Subcutaneous abdominal adipose tissue (tissue), 5 donors: ENCODE data around the gene MARCKSL1.
"Not testable (repeated sequence)": the region's sequence is repeated elsewhere in the genome, so short reads cannot be mapped to it uniquely, and the experiment has no call there.

Experiments
- H3K27ac ChIP-seq: one replicate; pipeline ENCODE4 v1.7.0; 2013; ENCODE audit warnings: low read depth, mild to moderate bottlenecking, inconsistent platforms, low read length, moderate library complexity
- H3K27me3 ChIP-seq, 5 donors: one replicate each; pipeline ENCODE4 v1.7.0; 2013; ENCODE audit warnings: low read length in 5 of 5, inconsistent platforms in 1 of 5; ENCODE audit not compliant: control insufficient read depth in 5 of 5, insufficient read depth in 4 of 5
- H3K36me3 ChIP-seq, 5 donors: one replicate each; pipeline ENCODE4 v1.7.0; 2013; ENCODE audit warnings: low read length in 5 of 5; ENCODE audit not compliant: control insufficient read depth in 5 of 5, insufficient read depth in 5 of 5
- H3K4me1 ChIP-seq, 5 donors: one replicate each; pipeline ENCODE4 v1.7.0; 2013; ENCODE audit warnings: low read length in 5 of 5, mild to moderate bottlenecking in 3 of 5, moderate library complexity in 1 of 5; ENCODE audit not compliant: control insufficient read depth in 5 of 5, insufficient read depth in 5 of 5
- H3K4me3 ChIP-seq, 5 donors: one replicate each; pipeline ENCODE4 v1.7.0; 2013; ENCODE audit warnings: low read length in 5 of 5, low read depth in 1 of 5
- H3K9ac ChIP-seq, 5 donors: one replicate each; pipeline ENCODE4 v1.7.0; 2013; ENCODE audit warnings: low read length in 5 of 5, mild to moderate bottlenecking in 4 of 5, moderate library complexity in 3 of 5
- H3K9me3 ChIP-seq, 5 donors: one replicate each; pipeline ENCODE4 v1.7.0; 2013; ENCODE audit warnings: low read length in 5 of 5; ENCODE audit not compliant: control insufficient read depth in 5 of 5
- donor health status: healthy.
- donor health status: healthy.
- donor health status: healthy.
- donor health status: healthy.
- donor health status: healthy.

Gene MARCKSL1

DNA sequence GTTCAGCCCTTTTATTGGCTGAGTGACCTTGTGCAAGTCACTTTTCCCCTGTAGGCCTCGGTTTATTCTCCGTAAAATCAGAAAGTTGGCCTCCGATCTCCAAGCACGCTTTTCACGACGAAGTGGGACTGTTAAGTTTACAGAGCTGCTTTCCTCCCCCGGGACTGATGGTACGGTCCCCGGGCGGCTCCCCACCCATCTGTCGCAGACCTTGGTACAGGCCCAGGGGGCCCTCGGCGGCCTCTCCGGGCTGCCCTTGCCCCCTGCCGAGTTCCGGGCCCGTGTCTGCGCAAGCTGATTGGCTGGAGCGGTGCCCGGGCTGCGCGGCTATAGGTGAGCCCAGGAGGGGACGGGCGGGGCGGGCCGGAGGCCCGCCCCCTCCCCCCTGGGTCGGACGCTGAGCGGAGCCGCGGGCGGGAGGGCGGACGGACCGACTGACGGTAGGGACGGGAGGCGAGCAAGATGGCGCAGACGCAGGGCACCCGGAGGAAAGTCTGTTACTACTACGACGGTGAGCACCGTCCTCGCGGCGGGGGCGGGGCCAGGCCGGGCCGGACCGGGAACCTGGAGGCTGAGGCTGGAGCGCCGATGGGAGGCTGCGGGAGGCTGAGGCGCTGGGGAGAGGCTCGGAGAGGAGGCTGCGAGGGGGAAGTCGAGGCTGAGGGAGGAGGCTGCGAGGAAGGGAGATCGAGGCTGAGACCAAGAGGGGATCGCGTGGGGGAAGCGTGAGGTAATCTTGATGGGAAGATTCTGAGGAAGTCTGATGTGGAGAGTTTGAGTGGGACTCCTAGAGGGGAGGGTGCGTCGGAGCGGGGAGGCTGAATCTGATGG, 44.1 kb downstream of the MARCKSL1 start, which contains the start of gene HDAC1:
TSS of gene HDAC1 (plus strand) at position 376 of the 831 bp plus-strand sequence. CDS start at position 463, 87 bp downstream.
- peaks cover 2 to 15% (median 13%) of the 10 kb centered on the region in 5 donors for H3K4me1 ChIP-seq
- H3K27ac ChIP-seq = peak within 1 kb of the TSS; percentile 70
- no peaks in the 10 kb centered on the region for H3K27me3 ChIP-seq
- no peaks in the 10 kb centered on the region for H3K36me3 ChIP-seq
- peak within 1 kb of the TSS; percentile 26 to 85 (median 76) for H3K9ac ChIP-seq
- peak within 1 kb of the TSS; percentile 80 to 95 (median 91) for H3K4me3 ChIP-seq
- H3K9me3 ChIP-seq = no peaks in the 10 kb centered on the region

DNA sequence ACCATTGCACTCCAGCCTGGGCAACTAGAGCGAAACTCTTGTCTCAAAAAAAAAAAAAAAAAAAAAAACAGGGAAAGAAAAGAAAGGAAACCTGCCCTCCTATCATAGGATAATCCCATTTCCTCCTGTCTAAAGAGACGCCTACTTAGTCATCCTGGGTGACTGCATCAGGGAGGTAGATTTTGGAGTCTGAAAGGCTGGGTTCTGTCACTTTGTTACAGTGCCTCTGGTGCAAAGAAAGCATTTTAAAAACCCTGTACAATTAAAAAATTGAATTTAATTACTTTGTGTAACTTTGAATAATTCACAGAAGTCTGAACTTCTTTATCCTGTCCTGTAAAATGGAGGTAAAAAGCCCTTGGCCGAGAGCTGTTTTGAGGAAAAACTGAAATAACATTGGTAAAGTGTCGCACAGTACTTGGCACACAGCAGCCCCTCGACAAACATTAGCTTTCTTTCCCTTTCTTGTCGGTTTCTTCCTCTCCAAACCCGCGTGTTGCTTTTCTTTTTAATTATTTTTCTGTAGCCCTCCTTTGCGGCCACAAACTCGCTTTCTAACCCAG, 44.8 kb downstream of the MARCKSL1 start:
- Histone ChIP-seq H3K4me3 (peak overlapping the region; percentile 79 to 95 (median 88)), H3K4me1 (peaks cover 2 to 15% (median 13%) of the 10 kb centered on the region in 5 donors), H3K27me3 (no peaks in the 10 kb centered on the region), H3K27ac (peak overlapping the region; percentile 70), H3K9me3 (no peaks in the 10 kb centered on the region), H3K36me3 (no peaks in the 10 kb centered on the region), H3K9ac (peak overlapping the region in 4 of 5 donors; percentile 63 to 84 (median 74))

DNA sequence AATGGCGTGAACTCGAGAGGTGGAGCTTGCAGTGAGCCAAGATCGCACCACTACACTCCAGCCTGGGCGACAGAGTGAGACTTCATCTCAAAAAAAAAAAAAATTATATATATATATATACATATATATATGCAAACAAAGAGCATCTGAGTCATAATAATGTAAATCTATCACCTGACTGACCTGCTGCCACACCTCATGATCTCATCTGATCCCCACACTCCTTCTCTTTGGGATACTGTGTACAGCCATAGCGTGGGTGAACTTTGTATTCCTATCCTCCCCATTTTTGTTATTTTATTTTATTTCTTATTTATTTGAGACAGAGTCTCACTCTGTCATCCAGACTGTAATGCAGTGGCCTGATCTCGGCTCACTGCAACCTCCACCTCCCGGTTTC, 46.8 kb downstream of the MARCKSL1 start:
- Histone ChIP-seq H3K36me3 (no peaks in the 10 kb centered on the region), H3K27me3 (no peaks in the 10 kb centered on the region), H3K4me1 (peaks cover 2 to 15% (median 13%) of the 10 kb centered on the region in 5 donors), H3K27ac (no peak overlapping the region), H3K4me3 (no peak overlapping the region), H3K9ac (no peak overlapping the region), H3K9me3 (no peaks in the 10 kb centered on the region)

DNA sequence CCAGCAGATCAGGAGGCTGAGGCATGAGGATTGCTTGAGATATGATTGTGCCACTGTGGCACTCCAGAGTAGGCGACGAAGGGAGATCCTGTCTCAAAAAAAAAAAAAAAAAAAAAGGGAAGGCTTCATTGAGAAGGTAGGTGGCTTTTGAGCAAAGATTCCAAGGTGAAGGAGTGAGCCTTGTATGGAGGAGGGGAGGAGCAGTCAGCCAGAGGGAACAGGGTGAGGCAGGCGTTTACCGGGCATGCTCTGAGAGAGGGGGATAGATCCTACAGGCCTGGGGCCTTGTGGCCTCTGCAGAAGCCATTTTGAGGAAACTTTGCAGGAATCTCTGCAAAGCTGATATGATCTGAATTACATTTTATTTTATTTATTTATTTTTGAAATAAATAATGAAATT, 49.3 kb downstream of the MARCKSL1 start:
- peaks cover 0 to 6% (median 4%) of the 10 kb centered on the region in 5 donors for H3K4me1 ChIP-seq
- no peak overlapping the region for H3K27ac ChIP-seq
- H3K36me3 ChIP-seq = no peaks in the 10 kb centered on the region
- H3K4me3 ChIP-seq = no peak overlapping the region
- no peak overlapping the region for H3K9ac ChIP-seq
- H3K27me3 ChIP-seq = no peaks in the 10 kb centered on the region
- no peaks in the 10 kb centered on the region for H3K9me3 ChIP-seq

DNA sequence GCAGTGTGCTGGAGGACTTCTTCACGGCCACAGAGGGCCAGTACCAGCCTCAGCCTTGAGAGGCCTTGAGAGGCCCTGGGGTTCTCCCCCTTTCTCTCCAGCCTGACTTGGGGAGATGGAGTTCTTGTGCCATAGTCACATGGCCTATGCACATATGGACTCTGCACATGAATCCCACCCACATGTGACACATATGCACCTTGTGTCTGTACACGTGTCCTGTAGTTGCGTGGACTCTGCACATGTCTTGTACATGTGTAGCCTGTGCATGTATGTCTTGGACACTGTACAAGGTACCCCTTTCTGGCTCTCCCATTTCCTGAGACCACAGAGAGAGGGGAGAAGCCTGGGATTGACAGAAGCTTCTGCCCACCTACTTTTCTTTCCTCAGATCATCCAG, 50.4 kb downstream of the MARCKSL1 start:
- no peak overlapping the region for H3K27ac ChIP-seq
- H3K4me3 ChIP-seq = no peak overlapping the region
- no peaks in the 10 kb centered on the region for H3K4me1 ChIP-seq
- H3K9me3 ChIP-seq = no peaks in the 10 kb centered on the region
- H3K36me3 ChIP-seq = no peaks in the 10 kb centered on the region
- no peak overlapping the region for H3K9ac ChIP-seq
- no peaks in the 10 kb centered on the region for H3K27me3 ChIP-seq

DNA sequence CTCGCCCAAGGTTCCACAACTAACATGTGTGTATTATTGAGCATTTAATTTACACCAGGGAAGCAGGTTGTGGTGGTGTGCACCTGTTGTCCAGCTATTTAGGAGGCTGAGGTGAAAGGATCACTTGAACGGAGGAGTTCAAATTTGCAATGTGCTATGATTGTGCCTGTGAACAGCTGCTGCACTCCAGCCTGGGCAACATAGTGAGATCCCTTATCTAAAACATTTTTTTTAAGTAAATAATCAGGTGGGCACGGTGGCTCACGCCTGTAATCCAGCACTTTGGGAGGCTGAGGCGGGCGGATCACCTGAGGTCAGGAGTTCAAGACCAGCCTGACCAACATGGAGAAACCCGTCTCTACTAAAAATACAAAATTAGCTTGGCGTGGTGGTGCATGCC, 51.3 kb downstream of the MARCKSL1 start:
- H3K36me3 ChIP-seq, H3K4me3 ChIP-seq, H3K9me3 ChIP-seq, H3K4me1 ChIP-seq, H3K27ac ChIP-seq, H3K27me3 ChIP-seq, H3K9ac ChIP-seq: not testable (repeated sequence)
